GM19438 (cell line): ENCODE data around the gene CMC2.

ENCODE experiments used
- ATAC-seq: cut with Tn5 transposase; IDR thresholded peaks from one replicate; pipeline ENCODE4 v1.9.1; 2021; ENCODE audit warnings: low read depth; ENCODE audit not compliant: unreplicated experiment

CMC2 gene

DNA sequence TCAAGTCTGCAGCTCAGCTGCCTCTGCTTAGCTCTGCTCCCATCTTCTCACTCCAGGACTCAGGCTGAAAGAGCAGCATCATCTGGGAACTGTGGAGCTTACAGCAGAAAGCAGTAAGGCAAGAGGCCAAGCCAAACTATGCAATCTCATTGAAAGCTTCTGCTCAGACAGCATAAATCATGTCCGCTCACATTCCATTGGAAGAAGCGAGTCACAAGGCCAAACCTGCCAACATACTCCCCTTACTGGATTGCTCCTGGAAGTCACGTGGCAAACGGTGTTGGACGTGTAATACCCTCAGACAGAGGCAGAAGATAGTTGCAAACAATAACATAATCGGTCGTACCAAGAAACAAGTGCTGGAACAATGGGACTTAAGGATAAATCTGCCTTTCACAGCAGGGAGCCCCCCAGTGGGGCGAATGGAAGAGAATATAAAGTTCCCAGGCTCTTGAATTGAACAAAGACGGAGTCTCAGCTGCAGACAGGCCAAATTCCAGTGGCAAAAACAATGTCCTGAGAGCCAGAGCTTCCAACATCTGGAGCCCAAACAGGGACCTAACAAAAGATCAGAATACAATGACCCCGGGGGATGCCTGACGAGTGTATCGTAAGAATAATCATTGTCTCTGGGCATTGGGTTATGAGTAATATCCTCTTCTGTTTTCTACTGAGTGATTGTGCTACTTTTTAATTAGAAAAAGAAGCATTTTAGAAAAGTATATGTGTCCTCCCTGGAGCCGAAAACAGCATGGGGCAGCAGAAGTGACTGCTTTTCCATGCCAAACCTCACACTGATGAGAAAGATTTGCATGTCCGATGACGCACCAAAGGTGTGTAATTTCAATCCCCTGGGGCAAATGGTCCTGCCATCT, 68.4 kb downstream of the CMC2 start:
- no peak for ATAC-seq

DNA sequence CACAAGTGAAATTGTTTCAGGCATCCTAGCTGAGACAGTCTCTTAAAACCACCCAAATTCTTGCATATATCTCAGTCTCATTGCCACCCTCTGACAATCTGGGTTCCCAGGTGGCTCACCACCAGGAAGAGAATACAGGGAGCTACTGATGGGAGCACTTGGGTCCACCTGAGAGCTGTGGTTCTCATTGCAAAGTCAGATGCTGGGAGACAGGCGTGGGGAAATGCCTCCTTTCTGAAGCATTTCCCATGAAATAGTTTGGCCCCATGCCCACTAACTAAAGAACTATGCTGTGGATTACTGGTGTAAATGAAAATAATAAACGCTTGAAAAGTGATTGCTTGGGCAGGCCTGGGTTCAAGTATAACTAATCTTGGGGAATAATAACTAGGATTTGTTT, 70.3 kb downstream of the CMC2 start:
- no peak for ATAC-seq

DNA sequence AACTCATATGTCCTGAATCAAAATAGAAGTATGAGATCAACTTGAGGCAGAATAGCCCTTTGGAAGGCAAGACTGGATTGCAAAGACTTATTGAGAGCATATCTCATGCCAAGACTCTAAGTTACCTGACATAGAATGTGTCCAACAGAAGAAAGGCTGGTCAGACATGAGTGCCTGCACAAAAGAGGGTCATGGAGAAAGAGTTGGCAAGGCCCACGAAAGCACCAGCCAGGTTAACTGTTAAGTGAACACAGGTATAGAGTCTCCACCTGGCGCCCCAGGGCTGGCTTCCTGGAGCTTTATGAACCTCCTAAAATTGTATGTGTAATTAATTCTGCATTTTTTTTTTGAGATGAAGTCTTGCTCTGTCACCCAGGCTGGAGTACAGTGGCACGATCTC, 71.0 kb downstream of the CMC2 start:
- ATAC-seq = no peak

DNA sequence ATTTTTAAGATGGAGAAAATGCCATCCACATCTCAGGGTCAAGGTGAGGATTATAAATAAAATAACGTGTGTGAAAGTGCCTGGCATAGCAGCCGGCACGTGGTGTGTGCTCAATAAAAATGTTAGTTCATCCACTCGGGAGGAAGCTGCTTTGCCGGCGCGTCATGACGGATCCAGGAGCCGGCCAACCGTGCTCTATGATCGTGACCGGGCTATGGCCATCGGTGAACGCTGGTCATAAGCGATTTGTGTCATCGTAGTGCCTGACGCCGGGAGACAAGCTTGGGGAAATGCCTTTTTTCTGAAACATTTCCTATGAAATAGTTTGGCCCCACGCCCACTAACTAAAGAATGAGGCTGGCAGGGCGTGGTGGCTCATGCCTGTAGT, 74.0 kb downstream of the CMC2 start:
- ATAC-seq = no peak

DNA sequence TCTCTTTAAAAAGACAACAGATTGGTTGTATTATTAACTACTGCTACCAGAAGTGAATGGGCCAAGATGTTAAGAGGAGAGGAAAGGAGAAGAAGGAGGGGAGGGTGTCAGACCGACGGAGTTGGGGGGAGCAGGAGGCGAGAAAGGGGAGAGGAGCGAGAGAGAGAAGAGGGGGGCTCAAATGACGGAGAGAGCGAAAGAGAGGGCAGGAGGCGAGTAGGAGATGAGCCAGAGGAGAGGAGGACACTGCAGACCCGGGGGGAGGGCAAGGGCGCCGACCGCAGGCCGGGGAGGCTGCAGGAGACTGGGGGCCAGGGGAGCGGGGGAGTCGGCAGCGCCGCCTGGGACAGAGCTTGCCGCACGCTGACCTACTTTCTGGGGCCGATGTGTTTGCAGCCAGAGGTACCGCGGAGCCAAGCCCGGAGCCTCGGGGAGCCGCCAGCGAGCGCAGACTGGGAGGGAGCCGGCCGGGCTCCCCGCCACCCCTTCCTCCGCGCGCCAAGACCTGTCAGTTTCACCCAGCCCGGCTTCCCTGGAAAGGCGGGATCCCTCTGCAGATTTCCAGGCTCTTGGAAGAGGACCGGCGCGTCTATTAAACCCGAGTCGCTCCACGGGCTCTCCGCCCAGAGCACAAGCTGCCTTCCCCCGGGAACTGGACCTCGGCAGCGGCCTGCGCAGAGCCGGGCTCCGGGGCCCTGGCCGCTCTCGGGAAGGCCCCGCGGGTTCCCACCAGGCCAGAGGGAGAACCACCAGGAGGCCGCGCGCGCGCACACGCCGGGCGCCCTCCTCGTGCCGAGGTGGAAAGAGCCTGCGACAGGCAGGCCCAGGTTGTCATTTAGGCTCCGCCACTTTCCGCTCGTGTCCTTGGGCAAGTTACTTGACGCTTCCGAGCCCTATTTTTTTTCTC, 74.6 kb downstream of the CMC2 start:
- no peak for ATAC-seq

DNA sequence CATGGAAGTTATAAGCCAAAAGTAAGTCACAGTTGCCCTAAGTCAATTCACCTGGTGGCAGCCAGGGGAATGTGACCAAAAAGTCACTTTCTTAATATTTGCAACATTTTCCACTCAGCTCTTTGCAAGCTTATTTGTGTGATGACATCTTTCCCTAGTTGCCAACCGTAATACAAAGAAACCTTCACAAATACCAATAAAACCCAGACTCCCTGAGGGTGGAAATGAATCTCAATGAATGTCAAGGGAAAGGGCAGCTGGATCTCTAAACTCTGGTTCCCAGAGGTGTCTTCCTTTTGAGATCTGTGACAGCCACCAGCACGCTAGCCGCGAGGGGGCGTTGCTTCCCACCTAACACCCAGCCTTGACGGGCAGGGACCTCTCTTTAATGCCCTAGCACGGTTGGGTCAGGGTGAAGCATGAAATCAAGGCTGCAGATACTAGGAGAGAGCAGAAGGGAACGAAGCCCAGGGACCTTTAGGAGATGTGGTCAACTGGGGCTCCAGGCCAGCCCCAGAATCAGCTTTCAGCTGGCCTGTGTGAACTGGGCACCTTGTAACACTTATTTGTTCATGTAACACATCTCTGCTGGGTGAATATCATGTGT, 82.2 kb downstream of the CMC2 start:
- no peak for ATAC-seq

DNA sequence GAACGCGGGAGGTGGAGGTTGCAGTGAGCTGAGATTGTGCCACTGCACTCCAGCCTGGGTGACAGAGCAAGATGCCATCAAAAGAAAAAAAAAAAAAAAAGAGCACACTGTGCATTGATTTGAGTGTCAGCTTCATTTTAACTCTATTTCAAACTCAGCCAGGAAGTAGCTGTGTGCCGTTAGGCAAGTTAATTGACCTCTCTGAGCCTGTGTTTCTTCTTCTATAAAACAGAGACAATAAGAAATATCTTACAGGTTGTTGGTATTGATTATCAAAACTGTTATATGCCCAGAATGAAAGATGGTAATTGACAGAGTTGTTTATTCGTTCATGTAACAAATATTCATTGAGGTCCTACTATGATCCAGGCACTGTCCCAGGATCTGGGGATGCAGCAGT, 83.3 kb downstream of the CMC2 start:
- ATAC-seq = no peak
